IPS-NIHi7 (cell line): Measurements from ENCODE around the gene INTS6L.
A peak's percentile ranks its signal among the peaks of the same experiment; 100 is the strongest.
"Not testable (repeated sequence)": the region's sequence is repeated elsewhere in the genome, so short reads cannot be mapped to it uniquely, and the experiment has no call there.

Source experiments
- DNase-seq: peaks from one replicate; pipeline ENCODE4 v3.0.0; 2012; ENCODE audit warnings: mixed read lengths; ENCODE audit errors: extremely low spot score

The INTS6L gene

GRCh38 chrX:135522878-135523693 lies 2.6 kb downstream of the INTS6L start:
- no peak for DNase-seq

DNA sequence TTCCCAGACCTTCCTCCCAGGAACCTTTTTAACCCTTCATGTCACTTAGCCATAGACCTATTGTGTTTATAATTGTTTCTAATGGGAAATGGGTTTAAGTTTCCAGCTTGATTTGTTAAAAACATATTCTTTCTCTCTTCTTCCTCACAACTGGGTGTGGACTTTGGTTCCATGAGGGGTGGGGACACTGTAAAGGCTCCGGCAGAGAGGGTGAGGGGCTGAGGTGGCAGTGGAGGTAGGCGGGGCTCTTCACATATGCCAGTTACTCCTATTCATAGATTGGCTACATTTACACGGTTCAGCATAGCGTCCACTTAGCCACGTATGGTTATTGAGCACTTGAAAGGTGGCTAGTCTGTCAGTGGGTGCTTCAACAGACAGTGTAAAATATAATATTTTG lies 7.8 kb downstream of the INTS6L start:
- no peak for DNase-seq

DNA sequence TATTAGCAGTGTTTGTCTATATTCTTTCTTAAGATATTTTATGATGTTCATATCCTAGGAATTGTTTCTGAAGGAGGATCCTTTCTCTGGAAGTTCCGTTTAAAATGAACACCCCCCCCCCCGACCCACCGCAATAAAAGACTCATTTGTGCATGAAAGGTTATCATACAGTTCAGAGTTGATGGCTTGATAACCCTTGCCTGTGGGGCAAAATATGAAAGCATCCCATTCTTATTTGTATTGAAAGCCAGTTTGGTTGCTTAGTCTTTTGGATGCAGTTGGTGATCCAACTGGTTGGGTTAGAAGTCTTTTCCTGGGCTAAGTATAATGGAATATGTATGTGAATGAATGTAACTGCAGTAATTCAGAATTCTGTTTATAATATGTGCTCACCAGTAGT lies 8.3 kb downstream of the INTS6L start:
- DNase-seq, result no peak

- no peak for DNase-seq
Observed at GRCh38 chrX:135530097-135530496, 9.6 kb downstream of the INTS6L start.

DNA sequence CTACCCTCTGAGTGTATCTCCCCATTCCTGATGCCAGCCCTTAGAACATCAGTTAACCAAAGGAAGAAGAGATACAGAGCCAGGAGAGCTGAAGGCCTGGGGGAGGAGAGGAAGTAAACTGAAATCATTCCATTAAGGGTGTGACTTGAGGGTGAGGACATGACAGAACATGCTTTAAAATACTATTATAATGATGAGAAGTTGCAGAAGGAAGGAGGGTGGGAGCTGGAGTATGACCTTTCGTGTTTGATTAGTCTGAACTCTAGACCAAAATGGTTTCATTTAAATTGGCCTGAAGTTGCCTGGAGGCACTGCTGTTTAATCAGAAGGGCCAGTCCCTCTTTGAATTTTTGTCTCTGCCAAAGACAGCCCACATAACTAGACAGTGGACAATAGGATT lies 11.4 kb downstream of the INTS6L start:
- no peak for DNase-seq

DNA sequence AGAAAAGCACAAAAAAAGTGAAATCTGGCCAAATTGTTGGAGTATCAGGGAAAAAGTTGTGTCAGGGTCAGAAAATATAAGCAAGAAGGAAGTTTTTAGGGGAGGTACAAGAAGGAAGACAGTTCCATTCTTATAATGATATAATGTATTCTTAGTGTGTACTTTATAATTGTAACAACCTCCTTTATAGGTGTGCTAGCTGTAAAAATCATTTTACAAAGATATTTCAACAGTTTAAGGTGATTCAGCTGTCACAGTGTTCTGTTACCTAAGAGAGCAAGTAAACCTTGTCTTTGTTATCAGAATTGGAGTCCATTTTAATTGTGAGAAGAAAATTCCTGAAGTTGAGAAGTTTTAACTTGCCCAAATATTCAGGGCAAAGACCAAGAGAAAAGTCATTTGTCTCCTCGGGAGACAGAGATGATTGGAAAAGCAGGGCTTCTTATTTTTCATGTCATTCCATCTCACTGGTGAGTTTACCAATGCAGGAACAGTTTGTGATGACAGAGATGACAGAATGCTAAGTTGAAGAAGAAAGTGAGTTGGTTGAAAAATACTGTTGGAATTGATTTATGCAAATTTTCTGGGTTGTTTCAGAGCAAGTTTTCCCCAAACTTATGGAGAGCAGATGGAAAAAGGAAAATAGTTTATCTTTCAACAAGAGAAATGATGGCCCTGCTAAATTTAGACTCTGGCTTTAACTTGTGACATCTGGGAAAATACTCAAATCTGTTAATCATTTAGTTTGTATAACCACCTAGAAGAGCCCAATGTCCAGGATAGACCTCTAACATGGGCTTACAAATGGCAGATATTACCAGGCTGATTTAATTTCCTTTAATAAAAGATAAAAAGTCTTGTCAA lies 14.8 kb downstream of the INTS6L start:
- no peak for DNase-seq

DNA sequence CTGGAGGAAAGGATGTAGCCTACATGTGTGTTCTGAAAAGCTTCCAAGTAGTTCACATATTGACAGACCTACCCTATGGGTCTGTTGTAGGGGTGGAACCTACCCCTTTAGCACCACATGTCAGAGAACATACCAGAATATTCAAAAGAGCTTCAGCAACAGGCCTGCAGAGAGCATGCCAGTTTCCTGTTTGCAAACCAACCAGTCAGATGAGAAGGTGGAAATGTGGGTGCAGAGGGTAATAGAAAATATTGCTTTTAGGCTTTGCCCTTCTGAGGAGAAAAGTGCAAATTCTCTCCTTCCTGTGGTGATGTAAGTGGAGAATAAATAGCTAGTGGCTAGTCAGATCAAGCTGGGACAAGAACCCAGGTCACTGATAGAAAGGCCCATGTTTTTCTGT lies 16.4 kb downstream of the INTS6L start:
- DNase-seq, result no peak

DNA sequence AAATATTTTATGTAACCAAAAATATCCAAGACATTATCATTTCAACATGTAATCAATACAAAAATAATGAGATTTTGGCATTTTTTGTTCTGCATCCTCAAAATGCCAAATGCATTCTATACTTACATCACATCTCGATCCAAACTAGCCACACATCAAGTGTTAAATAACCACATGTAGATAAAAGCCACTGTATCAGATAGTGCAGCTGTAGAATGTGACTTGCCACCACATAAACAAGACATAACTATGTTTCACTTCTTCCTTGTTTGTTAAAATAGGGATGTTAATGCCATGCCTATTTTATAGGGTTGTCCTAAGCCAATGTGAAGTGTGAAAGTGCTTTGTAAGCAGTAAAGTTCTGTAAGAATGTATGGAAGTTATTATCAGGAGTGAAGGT lies 20.9 kb downstream of the INTS6L start:
- DNase-seq, result no peak

- DNase-seq, result no peak
Observed at GRCh38 chrX:135543172-135543571, 22.7 kb downstream of the INTS6L start.

DNA sequence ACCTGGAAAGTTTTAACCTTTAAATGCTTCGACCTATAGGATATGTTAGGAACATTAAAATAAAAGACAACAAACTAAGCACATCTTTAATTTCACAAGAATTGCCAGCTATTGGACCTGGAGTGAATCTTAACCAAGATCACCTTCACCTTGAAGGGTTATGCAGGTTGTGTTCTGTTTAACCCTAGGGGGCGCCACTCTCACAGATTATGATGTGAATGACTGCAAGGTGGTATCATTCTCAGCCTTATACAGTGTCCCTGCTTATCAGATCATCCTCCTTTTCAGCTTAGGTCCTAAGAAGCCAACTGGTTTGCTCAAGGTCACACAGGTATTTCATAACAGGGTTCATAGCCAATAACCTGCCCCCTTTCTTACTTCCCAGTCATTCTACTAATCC lies 23.5 kb downstream of the INTS6L start:
- DNase-seq, result peak; percentile 38

- no peak for DNase-seq
Observed at GRCh38 chrX:135544338-135544948, 24.0 kb downstream of the INTS6L start.

- DNase-seq, result no peak
Observed at GRCh38 chrX:135547767-135548166, 27.3 kb downstream of the INTS6L start.

DNA sequence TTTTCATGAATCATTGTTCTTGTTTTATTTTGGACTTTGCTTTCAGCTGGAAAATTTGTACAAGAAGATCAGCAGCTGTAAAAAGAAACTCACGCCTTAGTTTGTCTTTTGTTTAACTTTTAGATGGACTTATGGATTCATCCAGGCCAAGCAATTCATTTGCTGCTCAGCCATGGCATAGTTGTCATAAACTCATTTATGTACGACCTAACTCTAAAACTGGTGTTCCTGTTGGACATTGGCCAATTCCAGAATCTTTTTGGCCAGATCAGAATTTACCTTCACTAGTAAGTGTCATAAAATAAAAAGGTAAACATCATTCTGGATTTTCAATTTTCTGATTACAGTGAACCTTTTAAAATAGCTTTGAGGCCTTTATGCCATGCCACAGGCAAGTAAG lies 29.1 kb downstream of the INTS6L start:
- DNase-seq, result no peak

DNA sequence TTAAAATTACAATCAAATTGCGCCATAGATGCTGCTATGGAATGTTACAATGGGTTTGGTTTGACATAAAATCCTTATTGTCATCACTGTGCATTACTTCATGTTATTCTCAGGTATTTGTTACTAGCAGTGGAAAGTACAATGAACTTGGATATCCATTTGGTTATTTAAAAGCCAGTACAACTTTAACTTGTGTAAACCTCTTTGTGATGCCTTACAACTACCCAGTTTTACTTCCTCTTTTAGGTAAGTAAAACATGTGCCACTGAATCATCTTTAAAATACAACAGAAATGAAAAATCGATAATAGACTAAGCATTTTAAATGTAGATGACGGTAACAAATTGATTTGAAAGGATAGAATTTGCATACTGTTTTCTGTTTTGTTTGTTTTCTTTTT lies 35.6 kb downstream of the INTS6L start:
- DNase-seq, result no peak

GRCh38 chrX:135557344-135557743 lies 36.9 kb downstream of the INTS6L start:
- no peak for DNase-seq

DNA sequence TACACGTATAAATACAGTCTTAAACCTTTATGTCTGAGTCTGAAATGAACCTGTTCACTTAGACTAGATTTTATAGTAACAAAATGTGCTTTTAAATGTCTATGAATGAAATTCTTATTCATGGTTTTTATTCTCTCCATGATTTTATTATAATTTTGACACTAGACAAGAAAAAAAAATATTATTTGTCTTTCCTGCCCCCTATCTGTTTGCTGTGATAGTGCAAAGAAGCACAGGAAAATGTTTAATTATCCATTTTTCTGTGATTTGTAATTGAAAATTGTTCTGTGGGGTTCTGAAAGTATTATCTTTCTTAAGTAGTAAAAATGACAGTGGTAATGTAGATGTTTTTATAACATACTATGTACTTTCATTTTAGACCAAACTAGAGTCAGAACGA lies 52.0 kb downstream of the INTS6L start:
- DNase-seq, result no peak

- no peak for DNase-seq
Observed at GRCh38 chrX:135581496-135581895, 61.0 kb downstream of the INTS6L start.

DNA sequence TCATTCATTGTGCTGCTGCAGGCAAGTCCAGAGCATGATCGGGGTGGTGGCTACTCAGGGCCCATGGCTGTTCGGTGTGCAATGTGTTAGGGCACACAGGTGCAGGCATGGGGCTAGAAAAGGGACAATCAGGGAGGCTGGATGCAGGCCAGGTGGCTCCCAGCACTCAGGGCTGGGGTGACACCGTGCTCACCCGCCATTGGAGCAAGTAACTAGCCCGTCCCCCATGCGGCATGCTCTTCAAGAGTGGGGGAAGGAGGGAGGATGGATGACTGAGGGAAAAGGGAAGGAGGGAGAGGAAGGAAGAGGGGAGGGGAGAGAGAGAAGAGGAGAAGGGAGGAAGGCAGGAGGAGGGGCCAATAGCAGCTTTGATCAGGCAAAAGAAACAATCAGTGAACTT lies 64.7 kb downstream of the INTS6L start:
- no peak for DNase-seq

DNA sequence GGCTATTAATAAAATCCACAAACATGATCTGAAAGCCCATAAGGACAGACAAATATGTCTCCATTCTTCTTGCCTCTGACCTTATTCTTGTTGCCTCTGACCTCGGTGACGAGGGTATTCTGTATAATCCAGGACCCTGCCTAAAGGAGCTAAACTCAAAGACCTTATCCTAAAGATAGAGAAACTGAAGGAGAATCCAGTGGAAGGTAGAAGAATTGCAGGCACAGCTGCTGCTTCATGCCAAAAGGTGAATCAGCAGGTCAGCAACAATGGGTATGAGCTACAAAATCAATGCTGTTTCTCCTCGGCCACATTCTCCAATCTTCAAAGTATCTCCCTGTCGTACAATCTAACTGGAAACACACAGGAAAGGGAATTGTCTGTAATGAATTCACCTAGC lies 71.4 kb downstream of the INTS6L start:
- peak; percentile 13 for DNase-seq

DNA sequence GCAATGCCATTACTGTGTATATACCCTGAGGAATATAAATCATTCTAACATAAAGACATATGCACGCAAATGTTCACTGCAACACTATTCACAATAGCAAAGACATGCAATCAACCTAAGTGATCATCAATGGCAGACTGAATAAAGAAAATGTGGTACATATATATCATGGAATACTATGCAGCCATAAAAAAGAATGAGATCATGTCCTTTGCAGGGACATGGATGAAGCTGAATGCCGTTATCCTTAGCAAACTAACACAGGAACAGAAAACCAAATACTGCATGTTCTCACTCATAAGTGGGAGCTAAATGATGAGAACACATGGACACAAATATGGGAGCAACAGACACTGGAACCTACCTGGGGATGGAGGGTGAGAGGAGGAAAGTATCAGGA lies 73.6 kb downstream of the INTS6L start:
- not testable (repeated sequence) for DNase-seq

DNA sequence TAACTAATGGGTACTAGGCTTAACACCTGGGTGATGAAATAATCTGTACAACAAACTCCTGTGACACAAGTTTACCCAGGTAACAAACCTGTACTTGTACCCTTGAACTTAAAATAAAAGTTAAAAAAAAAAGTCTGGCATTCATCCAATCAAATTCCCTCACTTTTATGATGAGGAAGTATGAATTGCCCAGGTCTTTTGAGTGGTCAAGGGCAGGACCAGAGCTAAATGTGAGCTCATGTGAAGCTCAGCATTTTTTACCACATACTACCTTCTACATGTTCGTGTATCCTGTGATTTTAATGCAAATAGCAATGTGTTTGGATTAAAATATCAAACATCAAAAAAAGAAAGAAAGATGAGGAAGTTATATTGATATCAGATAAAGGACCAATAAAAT lies 74.0 kb downstream of the INTS6L start:
- not testable (repeated sequence) for DNase-seq

DNA sequence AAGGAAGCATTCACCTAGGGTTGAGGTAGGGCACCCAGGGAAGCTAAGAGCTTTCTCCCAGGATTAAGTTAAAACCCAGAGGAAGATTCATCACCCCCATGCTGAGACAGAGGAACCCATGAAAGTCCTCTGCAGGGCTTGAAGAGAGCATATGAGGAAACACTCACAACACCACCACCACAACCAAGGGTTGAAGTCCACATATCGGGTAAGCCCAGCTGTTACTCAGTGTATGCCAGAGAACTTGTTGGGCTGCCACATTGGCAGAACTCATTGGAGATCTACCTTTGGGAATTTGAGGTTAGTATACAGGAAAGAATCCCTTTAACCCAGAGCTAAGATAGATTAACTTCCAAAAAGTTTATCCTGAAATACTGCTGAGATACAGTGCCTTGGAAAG lies 75.1 kb downstream of the INTS6L start:
- no peak for DNase-seq

DNA sequence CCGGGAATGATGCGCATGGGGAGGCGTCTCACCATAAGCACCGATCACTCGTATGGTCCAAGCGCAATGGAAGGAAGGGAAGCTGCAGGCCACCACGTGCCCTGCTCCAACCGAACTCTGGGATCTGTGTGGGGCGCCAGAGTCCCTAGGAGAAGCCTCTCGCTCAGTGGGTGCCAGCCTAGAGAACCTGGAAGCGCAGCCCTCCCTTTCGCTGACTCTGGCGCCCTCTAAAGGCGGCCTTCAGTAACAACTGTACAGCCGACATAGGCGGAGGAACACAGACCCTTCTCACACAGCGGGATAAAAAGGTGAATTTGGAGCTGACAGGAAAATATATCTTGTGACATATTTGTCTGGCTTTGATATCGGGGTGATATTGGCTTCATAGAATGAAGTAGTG lies 76.0 kb downstream of the INTS6L start:
- DNase-seq, result peak; percentile 74
